Activated CD4-positive, alpha-beta memory T cell treated with anti-CD3 and anti-CD28 coated beads for 36 hours (primary cell): Measurements from ENCODE around the gene IFTAP. TPM values are rescaled to one million over a fixed set of nuclear protein-coding genes. Genes with fewer than 3 reads are reported as not detected.
A peak's percentile ranks its signal among the peaks of the same experiment; 100 is the strongest.

Source experiments
- CTCF ChIA-PET: fragments of 350-600 bp; sonication (Branson Sonifier 250); formaldehyde crosslinking; loops from one replicate; lab custom pipeline; 2021; ENCODE audit warnings: antibody characterized with exemption, inconsistent platforms; lab: Charles Lee
- POLR2A ChIA-PET: fragments of 350-600 bp; sonication (Branson Sonifier 250); formaldehyde crosslinking; loops from one replicate; lab custom pipeline; 2021; ENCODE audit warnings: antibody characterized with exemption; lab: Charles Lee
- DNase-seq: peaks from one replicate; pipeline ENCODE4 v3.0.0-alpha.2; 2020
- H3K27ac Mint-ChIP-seq: one replicate; pipeline ENCODE4 v1.8.0; 2021; ENCODE audit warnings: mixed read lengths
- H3K27me3 Mint-ChIP-seq: one replicate; pipeline ENCODE4 v1.8.0; 2021; ENCODE audit warnings: mixed read lengths
- H3K36me3 Mint-ChIP-seq: one replicate; pipeline ENCODE4 v1.8.0; 2021; ENCODE audit warnings: mixed read lengths
- H3K4me1 Mint-ChIP-seq: one replicate; pipeline ENCODE4 v1.8.0; 2021; ENCODE audit warnings: low read depth, mixed read lengths
- H3K4me3 Mint-ChIP-seq: one replicate; pipeline ENCODE4 v1.8.0; 2021; ENCODE audit warnings: mild to moderate bottlenecking, mixed read lengths
- H3K9me3 Mint-ChIP-seq: one replicate; pipeline ENCODE4 v1.8.0; 2021; ENCODE audit warnings: mixed read lengths
- intact Hi-C: fragments of 100-400 bp; cut with micrococcal nuclease; formaldehyde crosslinking; loops from one replicate; pipeline ENCODE4 v1.15.1; 2023
- total RNA-seq, 2 experiments: library from RNA; stranded (reverse); gene quantifications; one replicate each; pipeline ENCODE4 v1.2.3, GENCODE V29; 2021

IFTAP gene
- total RNA-seq, 2 experiments from 2014 or later = 2.7 to 3.0 TPM

- POLR2A ChIA-PET = no interaction called here
- peaks cover 32% of the 10 kb centered on the region for H3K27me3 Mint-ChIP-seq
- no peak overlapping the region for H3K27ac Mint-ChIP-seq
- CTCF ChIA-PET = interaction anchor here (0.9 kb wide), 2 partner anchors 50 kb away, joined by 3 read pairs; no protein-coding TSS in a partner anchor
- no peak for DNase-seq
- no peaks in the 10 kb centered on the region for H3K4me1 Mint-ChIP-seq
- intact Hi-C loops = no loop called here
- H3K36me3 Mint-ChIP-seq = no peaks in the 10 kb centered on the region
- H3K9me3 Mint-ChIP-seq = no peaks in the 10 kb centered on the region
- H3K4me3 Mint-ChIP-seq = no peak overlapping the region
These were observed 102.2 kb downstream of the IFTAP start for GRCh38 chr11:36696550-36696949.

DNA sequence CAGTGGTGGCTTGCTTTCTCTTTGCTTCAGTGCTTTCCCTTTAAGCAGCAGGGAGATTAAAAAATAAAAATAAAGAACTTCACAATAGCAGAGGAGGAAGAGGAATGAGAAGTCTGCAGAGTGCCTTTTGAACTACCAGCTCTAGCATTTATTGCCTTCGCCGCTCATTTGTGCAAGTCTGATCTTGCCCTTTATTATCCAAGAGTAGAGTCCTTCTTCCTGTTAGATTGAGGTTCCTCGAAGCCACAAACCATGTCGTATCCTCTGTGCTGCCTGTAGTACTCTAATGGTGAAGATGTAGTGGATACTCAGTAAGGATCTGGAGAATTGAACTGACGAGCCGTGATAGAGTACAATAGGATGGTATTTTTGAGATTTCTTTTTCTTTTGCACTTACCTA, 105.0 kb downstream of the IFTAP start:
- no peaks in the 10 kb centered on the region for H3K9me3 Mint-ChIP-seq
- ChIA-PET POLR2A (no interaction called here), CTCF (interaction anchor here (0.5 to 7.6 kb wide), 2 partner anchors 47 to 701 kb away, joined by 3 to 151 read pairs; no protein-coding TSS in a partner anchor)
- peaks cover 5% of the 10 kb centered on the region for H3K4me1 Mint-ChIP-seq
- intact Hi-C loops = no loop called here
- no peak for DNase-seq
- H3K27ac Mint-ChIP-seq = no peak overlapping the region
- no peaks in the 10 kb centered on the region for H3K36me3 Mint-ChIP-seq
- no peak overlapping the region for H3K4me3 Mint-ChIP-seq
- H3K27me3 Mint-ChIP-seq = peaks cover 29% of the 10 kb centered on the region

DNA sequence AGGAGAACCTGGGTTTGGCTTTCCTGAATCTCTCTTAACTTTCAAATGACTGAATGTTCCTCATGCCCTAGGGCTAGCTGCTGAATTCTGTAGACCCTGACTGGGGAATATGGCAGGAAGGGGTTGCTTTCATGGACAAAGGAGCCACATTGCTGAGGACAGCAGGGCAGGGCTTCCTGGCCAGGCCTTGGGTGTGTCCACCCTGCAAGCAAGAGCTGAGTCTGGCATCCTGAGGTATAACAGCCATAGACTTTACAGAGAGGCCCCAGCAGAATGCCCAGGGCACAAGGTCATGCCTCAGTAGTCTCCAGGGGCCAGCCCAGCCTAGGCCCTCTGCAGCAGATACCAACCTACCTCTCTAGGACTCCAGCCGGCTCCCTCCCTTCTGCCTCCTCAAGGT, 105.9 kb downstream of the IFTAP start:
- CTCF ChIA-PET = interaction anchor here (2.2 to 7.6 kb wide), 2 partner anchors 46 to 136 kb away, joined by 6 to 151 read pairs; no protein-coding TSS in a partner anchor
- H3K27me3 Mint-ChIP-seq = peaks cover 25% of the 10 kb centered on the region
- no peaks in the 10 kb centered on the region for H3K36me3 Mint-ChIP-seq
- no peak for DNase-seq
- H3K4me3 Mint-ChIP-seq = no peak overlapping the region
- POLR2A ChIA-PET = no interaction called here
- H3K4me1 Mint-ChIP-seq = peaks cover 5% of the 10 kb centered on the region
- no peaks in the 10 kb centered on the region for H3K9me3 Mint-ChIP-seq
- intact Hi-C loops = no loop called here
- no peak overlapping the region for H3K27ac Mint-ChIP-seq

DNA sequence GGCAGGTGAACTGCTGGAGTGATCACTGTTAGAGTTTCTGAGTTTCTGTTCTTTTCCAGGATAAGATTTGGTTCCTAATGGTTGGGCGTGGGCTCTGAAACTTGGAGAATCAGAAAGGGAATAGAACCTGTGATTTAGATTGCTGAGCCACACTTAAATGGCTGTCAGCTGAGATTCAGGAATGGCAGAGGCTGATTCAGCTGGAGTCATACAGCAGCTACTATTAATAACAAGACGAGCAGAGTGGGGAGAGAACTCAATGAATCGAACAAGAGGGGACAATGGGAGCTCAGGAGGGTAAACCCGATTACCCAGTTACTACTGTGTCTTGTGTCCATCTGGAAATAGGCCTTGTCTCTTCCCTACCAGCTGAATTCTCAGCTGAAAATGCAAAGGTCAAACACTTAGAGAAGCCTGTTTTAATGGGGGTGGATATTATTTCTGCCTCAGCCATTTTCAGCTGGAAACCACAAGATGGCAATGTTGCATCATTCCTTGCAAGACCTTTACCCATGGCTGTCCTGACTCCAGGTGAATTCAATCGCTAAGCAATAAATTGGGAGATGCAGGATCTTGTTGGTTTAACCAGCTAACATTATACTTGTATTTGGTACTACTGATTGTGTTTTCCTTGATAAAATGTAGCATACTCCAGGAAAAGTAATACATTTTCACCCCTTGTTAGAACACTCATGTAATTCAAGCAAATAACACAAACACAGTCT, 108.2 kb downstream of the IFTAP start:
- DNase-seq = no peak
- H3K4me1 Mint-ChIP-seq = peaks cover 5% of the 10 kb centered on the region
- intact Hi-C loops = loop anchor here (1.0 kb wide), 1 partner anchor 45 kb away; no protein-coding TSS in a partner anchor
- no peaks in the 10 kb centered on the region for H3K9me3 Mint-ChIP-seq
- H3K27me3 Mint-ChIP-seq = peaks cover 18% of the 10 kb centered on the region
- no peak overlapping the region for H3K4me3 Mint-ChIP-seq
- ChIA-PET POLR2A (interaction anchor here (0.6 kb wide), 1 partner anchor 46 kb away, joined by 3 read pairs; no protein-coding TSS in a partner anchor), CTCF (interaction anchor here (0.7 to 7.6 kb wide), 9 partner anchors 9 to 210 kb away, joined by 3 to 151 read pairs (median 4); no protein-coding TSS in a partner anchor)
- no peak overlapping the region for H3K27ac Mint-ChIP-seq
- no peaks in the 10 kb centered on the region for H3K36me3 Mint-ChIP-seq

GRCh38 chr11:36703055-36703404, 108.7 kb downstream of the IFTAP start:
- no peak overlapping the region for H3K4me3 Mint-ChIP-seq
- H3K36me3 Mint-ChIP-seq = no peaks in the 10 kb centered on the region
- peaks cover 5% of the 10 kb centered on the region for H3K4me1 Mint-ChIP-seq
- H3K9me3 Mint-ChIP-seq = no peaks in the 10 kb centered on the region
- POLR2A ChIA-PET = interaction anchor here (0.6 kb wide), 1 partner anchor 46 kb away, joined by 3 read pairs; no protein-coding TSS in a partner anchor
- CTCF ChIA-PET = interaction anchor here (1.1 to 7.6 kb wide), 6 partner anchors 14 to 210 kb away, joined by 3 to 151 read pairs (median 5); no protein-coding TSS in a partner anchor
- DNase-seq = peak; percentile 16
- no peak overlapping the region for H3K27ac Mint-ChIP-seq
- intact Hi-C loops = no loop called here
- H3K27me3 Mint-ChIP-seq = peaks cover 22% of the 10 kb centered on the region

Other genes with a start within 250 kb of the IFTAP start
- gene TRAF6, start 84.2 kb upstream of the IFTAP start, total RNA-seq = 10 to 100 TPM; 12.0 to 12.1 TPM
- gene RAG1, start 26.5 kb upstream of the IFTAP start, total RNA-seq = under 1 TPM; 0.29 to 0.41 TPM
- gene RAG2, start 3.7 kb downstream of the IFTAP start, total RNA-seq = not detected